CD4-positive, alpha-beta T cell treated with Interleukin-12 subunit alpha and Interleukin-12 subunit beta, for 1 hour (primary cell): ENCODE results near the gene MSANTD1.

Source experiments
- DNase-seq: peaks from one replicate; pipeline ENCODE4 v3.0.0-alpha.2; 2020

The MSANTD1 gene

GRCh38 chr4:3217266-3217665 lies 31.7 kb upstream of the MSANTD1 start:
- no peak for DNase-seq

DNA sequence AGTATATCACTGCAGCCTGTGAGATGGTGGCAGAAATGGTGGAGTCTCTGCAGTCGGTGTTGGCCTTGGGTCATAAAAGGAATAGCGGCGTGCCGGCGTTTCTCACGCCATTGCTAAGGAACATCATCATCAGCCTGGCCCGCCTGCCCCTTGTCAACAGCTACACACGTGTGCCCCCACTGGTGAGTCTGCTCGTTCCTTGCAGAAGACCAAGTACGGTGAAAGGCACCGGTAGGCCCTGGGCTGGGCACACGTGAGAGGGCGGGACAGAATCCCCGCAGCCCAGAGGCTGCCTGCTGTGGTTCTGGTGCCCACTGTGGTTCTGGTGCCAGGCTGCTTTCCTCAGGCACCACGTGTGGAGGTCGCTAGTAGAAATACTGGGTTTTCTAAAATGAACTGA lies 31.2 kb upstream of the MSANTD1 start:
- DNase-seq: no peak

DNA sequence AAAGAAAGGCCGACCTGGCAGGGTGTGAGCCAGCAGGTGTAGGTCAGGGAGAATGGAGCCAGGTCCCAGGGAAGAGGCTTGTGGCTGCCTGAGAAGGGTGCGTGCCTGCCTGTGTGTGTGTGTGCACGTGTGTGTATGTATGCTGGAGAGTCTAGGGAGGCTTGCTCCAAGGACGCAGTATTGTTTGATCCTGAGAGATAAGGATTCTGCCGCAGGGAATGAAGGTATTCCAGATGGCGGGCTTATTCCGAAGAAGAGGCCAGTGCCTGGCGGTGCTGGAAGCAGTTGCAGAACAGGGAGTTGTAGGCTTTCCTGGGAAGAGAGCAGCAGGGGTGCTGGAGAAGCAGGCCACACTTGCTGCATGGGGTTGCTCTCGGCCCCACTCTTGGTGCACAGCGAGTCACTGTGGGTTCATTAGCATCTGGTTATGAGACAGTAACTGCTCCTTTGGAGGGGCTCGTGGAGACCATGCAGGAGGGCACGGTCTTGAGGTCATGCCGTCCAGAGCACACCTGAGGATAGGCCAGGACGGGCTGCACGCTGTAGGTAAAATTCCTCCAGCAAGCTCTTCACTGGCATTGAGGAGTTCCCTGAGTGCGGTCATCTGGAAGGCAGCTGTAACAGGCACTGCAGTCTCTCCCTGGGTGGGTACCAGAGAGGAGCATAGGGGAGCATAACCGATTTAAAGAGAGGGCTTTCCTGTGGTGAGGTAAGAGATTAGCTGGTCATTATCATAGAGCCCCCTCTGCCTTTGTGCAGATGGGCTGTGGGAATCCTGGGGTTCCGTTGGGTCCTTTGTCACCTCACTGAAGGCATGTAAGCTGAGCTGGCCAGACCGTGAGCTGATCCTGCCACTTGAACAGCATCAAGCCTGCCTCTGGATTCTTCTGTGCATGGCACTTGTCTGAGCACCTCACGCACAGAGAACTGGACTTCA lies 29.9 kb upstream of the MSANTD1 start:
- DNase-seq: no peak

- DNase-seq: no peak
These were observed 29.0 kb upstream of the MSANTD1 start for GRCh38 chr4:3219761-3220475.

DNA sequence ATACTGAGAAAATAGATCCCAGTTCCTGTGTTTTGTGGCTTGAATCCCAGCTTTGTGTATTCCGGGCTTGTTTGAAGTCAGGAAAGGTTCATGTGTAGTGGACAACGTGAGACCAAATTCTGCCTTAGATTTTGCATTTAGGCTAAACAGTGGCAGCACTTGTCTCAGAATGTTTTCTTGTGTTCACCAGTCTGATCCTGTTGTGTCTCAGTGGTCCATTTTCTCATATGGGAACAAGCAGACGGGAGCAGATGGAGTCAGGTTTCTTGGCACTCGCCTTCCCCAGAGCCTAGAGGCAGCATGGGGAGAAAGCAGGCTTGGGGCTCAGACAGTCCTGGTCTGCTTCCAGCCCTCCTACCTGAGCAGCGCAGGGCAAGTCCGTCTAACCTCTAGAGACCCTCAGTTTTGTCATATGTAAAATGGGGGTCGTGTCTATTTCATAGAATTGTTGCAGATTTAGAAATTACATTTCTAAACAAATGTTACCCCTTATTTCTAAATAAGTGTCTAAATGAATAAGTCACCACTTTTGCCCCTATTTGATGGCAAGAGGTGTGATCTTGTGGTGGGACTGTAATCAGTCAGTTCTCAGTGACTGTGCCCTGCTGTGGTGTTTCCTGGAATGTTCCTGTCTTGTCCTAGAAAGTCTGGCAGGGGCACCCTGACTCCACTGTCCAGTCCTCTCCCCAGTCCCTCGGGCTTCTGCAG lies 28.3 kb upstream of the MSANTD1 start:
- DNase-seq: no peak

DNA sequence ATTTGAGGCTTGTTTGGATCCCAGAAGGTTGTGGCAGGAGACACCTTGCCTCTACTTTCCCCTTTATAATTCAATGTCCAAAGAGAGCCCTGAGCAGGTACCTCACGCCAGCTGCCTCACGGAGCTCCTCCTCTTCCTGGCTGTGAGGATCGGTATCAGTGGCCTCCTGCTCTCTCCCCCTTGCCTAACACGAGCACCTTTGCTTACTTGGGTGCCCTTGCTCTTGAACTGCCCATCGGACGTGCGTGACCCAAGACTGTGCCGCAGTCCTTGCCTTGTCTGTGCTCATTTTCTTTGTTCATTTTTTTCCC lies 27.8 kb upstream of the MSANTD1 start:
- DNase-seq: no peak

GRCh38 chr4:3221996-3222395 lies 27.0 kb upstream of the MSANTD1 start:
- no peak for DNase-seq

DNA sequence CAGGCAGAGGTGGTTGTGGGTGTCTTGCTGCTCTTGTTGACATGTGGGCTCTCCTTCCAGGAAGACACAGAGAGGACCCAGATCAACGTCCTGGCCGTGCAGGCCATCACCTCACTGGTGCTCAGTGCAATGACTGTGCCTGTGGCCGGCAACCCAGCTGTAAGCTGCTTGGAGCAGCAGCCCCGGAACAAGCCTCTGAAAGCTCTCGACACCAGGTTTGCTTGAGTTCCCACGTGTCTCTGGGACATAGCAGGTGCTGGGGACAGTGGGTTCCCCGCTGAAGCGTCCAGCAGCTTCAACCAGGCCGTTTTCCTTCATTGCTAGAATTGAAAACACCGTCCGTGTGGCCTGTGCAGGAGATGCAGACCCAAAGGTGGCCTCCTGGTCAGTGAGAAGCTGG lies 25.6 kb upstream of the MSANTD1 start:
- DNase-seq: no peak

DNA sequence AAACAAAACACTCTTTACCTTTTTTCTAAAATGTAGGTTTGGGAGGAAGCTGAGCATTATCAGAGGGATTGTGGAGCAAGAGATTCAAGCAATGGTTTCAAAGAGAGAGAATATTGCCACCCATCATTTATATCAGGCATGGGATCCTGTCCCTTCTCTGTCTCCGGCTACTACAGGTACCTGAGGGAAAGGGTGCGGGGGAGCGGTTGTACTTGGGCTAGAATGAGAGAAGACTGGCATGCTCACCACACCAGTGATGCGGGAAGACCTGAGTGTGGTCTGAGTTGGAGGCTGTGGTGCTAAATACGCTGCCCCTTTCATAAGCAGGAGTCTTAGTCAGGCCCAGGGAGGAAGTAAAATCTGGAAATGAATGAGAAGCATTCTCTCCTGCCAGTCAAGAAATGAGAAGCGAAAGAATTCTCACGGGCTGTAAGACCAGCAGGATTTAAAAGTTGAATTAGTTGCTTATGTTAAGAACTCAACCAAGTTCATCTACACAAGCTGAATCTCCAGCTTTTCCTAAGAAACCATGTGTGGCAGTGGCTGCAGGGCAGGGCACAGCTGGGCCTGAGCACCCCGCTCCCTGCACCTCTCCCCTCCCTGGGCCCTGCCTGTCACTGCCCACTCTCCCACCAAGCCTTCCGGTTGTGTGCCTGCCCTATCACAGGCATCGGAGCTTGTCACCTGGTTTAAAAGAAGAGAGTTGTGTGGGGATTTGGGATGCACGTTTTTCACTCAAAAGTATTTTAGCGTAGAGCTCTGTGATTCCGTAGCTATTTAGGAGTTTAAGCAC lies 24.8 kb upstream of the MSANTD1 start:
- DNase-seq: no peak

DNA sequence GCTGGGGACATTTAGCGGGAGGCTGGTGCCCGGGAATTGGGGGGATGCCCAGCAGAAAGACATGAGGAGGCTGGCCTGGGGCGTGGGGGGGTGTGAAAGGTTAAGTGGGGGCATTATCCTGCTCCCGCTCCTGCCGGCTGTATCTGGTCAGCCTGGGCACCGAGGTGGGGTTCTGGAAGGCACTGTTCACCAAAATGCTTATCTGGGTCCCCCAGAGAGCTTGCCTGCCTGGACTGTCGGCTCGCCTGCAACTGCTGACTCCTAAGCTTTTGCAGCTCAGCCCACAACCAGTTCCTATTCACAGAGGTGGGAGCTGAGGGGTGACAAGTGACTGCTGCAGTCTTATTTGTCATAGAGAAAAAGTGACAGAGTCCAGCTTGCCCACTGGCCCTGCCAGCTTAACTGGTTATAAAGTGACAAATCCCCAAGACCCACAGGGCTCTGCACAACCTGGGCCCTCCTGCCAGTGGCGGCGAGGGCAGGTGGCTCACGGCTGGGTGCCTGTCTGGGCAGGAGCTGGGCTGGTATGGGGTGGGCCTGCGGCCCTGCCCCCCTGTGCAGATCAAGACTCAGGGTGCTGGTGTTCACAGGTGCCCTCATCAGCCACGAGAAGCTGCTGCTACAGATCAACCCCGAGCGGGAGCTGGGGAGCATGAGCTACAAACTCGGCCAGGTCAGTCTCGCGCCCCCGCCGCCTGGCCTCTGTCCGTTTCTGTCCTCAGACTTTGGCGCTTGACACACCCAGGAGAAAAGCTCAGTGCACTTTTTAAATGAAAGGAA lies 23.7 kb upstream of the MSANTD1 start:
- no peak for DNase-seq

- no peak for DNase-seq
These were observed 23.0 kb upstream of the MSANTD1 start for GRCh38 chr4:3225936-3226335.

- DNase-seq: no peak
These were observed 22.5 kb upstream of the MSANTD1 start for GRCh38 chr4:3226467-3226866.

- DNase-seq: no peak
These were observed 22.0 kb upstream of the MSANTD1 start for GRCh38 chr4:3226944-3227343.

DNA sequence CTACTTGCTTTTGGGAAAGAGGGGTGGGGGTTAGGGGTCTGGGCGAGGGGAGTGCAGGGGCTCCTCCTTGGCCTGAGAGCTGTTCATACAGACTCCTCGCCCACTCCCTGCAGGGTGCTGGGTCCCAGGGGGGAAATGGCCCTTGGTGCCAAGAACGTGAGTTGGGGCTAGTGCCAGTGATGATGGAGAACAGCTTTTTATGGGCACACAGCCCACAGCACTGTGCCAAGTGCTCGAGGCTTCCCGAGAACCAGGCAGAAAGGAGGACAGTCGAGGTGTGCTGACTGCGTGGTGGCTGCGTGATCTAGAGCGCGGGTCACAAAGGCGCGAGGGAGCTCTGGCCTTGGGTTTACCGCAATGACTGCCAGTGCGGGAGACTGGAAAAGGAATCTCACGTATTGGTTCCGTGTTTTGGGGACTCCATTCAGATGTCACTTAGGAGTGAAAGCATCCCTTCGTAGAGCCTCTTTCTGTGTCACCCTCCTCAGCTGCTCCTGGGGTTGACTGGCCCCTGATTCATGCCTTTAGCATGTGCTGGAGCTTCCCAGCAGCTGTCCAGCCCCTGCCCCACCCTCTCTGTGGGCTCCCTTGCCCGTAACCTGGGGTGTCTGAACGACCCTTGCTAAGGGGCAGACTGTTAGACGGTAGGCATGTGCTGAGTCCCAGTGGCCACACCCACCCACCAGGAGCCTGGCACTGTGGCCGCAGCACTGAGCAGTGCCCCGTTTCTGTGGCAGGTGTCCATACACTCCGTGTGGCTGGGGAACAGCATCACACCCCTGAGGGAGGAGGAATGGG lies 20.9 kb upstream of the MSANTD1 start:
- DNase-seq: no peak

GRCh38 chr4:3228881-3229280 lies 20.1 kb upstream of the MSANTD1 start:
- no peak for DNase-seq

- DNase-seq: no peak
These were observed 19.6 kb upstream of the MSANTD1 start for GRCh38 chr4:3229328-3229727.

- DNase-seq: no peak
These were observed 19.0 kb upstream of the MSANTD1 start for GRCh38 chr4:3229964-3230363.

DNA sequence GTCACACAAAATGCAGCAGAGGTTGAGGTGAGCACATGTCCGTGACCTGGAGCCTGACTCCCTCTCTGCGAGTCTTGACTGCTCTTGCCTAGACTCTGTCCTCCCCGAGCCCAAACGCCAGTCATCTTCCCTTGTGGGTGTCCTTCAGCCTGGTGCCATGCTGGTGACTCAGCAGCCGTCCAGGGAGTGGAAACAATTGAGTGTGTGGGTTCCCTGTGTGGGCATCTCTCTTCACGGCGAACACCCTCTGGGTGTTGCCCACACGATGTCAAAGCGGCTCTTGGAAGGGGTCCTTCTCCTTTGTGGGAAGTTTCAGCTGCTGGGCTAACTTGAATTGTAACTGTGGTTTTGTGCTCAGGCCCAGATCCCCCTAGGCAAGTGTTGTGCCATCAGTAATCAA lies 17.5 kb upstream of the MSANTD1 start:
- DNase-seq: no peak

- no peak for DNase-seq
These were observed 17.0 kb upstream of the MSANTD1 start for GRCh38 chr4:3232001-3232400.

GRCh38 chr4:3232871-3233271 lies 16.1 kb upstream of the MSANTD1 start:
- DNase-seq: no peak

GRCh38 chr4:3233391-3234071 lies 15.4 kb upstream of the MSANTD1 start:
- no peak for DNase-seq
